ENCODE data around the gene TMEM178B. TPM values are rescaled to one million over a fixed set of nuclear protein-coding genes. Genes with fewer than 3 reads are reported as not detected.

TMEM178B gene
- total and polyA plus RNA-seq, 2 donors (not counting 1 experiment from before 2014, with no cell fraction given), result 0.28 to 0.96 TPM

DNA sequence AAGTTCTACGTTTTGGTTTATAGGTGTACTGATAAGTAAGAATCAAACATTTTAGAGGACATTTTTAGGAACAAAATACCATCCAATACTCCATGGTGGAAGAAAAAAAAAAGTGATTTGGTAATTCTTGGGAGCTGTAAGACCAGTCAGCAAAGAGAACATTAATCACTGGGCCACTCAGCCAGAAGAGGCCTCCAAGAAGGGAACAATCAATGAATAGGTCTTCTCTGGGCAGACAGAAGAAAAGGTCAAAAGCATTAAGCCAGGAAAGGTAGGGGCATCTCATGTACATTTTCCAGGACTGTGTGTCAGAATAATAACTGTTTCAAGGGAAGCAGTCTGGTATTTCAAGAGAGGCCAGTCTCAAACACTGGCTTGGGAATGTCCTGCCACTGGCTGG, 286.9 kb downstream of the TMEM178B start:
- no CpG with 5 or more reads among the region's 1 CpG for whole genome bisulfite sequencing (ENCODE audit: insufficient coverage)
- POLR2A ChIA-PET, result no interaction called here
- peaks cover 8% of the 10 kb centered on the region for H3K27me3 Mint-ChIP-seq
- H3K4me1 Mint-ChIP-seq, result no peaks in the 10 kb centered on the region
- no peaks in the 10 kb centered on the region for H3K36me3 ChIP-seq (replicated peaks in 1 of 2; ENCODE audit: control extremely low read depth in 1 of 2, control insufficient read depth in 1 of 2, extremely low read depth in 1 of 2, insufficient read depth in 2 of 2, low read length in 1 of 2)
- peaks cover 0 to 7% (median 0%) of the 10 kb centered on the region in 3 donors for H3K9me3 ChIP-seq (ENCODE audit: control extremely low read depth in 1 of 3, control insufficient read depth in 2 of 3, insufficient read depth in 1 of 3, low read length in 2 of 3)
- intact Hi-C loops (cut with micrococcal nuclease), result no loop called here
- H3K27ac ChIP-seq (ENCODE audit: low read length in 2 of 2), result no peak overlapping the region
- CTCF ChIA-PET, result no interaction called here
- no peak overlapping the region for H3K4me3 ChIP-seq (ENCODE audit: control extremely low read depth in 1 of 5, extremely low read depth in 1 of 5, insufficient read depth in 1 of 5, low read depth in 2 of 5, low read length in 4 of 5)
- no peaks in the 10 kb centered on the region for H3K4me1 ChIP-seq (ENCODE audit: control insufficient read depth in 2 of 2, insufficient read depth in 2 of 2, low read length in 2 of 2)
- no peak overlapping the region for H2AFZ ChIP-seq (ENCODE audit: insufficient read depth, low read depth, low read length, poor library complexity, severe bottlenecking)
- no peak overlapping the region for H3K4me2 ChIP-seq (replicated peaks; ENCODE audit: low read depth, low read length, poor library complexity, severe bottlenecking)
- no peak for TF ChIP-seq EZH2 (IDR thresholded peaks at IDR 0.05; ENCODE audit: borderline replicate concordance, insufficient read depth, low read depth, low read length, poor library complexity, severe bottlenecking)
- TF ChIP-seq, protein P1, sequence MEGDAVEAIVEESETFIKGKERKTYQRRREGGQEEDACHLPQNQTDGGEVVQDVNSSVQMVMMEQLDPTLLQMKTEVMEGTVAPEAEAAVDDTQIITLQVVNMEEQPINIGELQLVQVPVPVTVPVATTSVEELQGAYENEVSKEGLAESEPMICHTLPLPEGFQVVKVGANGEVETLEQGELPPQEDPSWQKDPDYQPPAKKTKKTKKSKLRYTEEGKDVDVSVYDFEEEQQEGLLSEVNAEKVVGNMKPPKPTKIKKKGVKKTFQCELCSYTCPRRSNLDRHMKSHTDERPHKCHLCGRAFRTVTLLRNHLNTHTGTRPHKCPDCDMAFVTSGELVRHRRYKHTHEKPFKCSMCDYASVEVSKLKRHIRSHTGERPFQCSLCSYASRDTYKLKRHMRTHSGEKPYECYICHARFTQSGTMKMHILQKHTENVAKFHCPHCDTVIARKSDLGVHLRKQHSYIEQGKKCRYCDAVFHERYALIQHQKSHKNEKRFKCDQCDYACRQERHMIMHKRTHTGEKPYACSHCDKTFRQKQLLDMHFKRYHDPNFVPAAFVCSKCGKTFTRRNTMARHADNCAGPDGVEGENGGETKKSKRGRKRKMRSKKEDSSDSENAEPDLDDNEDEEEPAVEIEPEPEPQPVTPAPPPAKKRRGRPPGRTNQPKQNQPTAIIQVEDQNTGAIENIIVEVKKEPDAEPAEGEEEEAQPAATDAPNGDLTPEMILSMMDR (IDR thresholded peaks at IDR 0.05), result no peak
- no peaks in the 10 kb centered on the region for H3K27me3 ChIP-seq (replicated peaks in 1 of 4; ENCODE audit: control extremely low read depth in 1 of 4, control insufficient read depth in 3 of 4, insufficient read depth in 4 of 4, low read length in 3 of 4)
- no peak overlapping the region for H3K9ac ChIP-seq (ENCODE audit: low read length)
- H3K79me2 ChIP-seq (ENCODE audit: control insufficient read depth, insufficient read depth, low read length), result no peaks in the 10 kb centered on the region
- no peak overlapping the region for H3K27ac Mint-ChIP-seq
- no peaks in the 10 kb centered on the region for H4K20me1 ChIP-seq (ENCODE audit: control insufficient read depth, insufficient read depth, low read length, poor library complexity, severe bottlenecking)
- no peak for ATAC-seq (ENCODE audit: low read depth)
- DNase-seq, result no peak
- no peaks in the 10 kb centered on the region for H3K9me3 Mint-ChIP-seq (ENCODE audit: insufficient read depth)
- no peak overlapping the region for H3K4me3 Mint-ChIP-seq

DNA sequence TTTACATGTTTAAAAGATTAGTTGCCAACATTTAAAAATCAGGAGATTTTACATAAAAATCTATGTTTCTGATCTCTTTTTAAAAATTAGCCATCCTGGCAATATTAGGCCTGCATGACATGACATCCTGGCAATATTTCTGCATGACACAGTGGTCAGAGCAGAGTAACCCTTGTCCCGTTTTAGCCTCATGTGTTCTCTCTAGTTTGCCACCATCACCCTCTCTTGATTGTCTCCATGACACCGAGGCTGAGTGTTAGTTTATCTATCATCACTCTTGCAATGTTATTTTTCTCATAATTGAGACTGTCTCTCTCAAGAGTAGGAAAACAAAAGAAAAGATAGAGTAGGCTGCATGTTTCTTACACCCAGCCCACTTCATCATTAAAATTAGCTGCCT, 287.6 kb downstream of the TMEM178B start:
- H3K4me3 Mint-ChIP-seq, result no peak overlapping the region

More for the DNA sequence above, 287.6 kb downstream of the TMEM178B start:
- no peaks in the 10 kb centered on the region for H3K4me1 ChIP-seq (ENCODE audit: control insufficient read depth in 2 of 2, insufficient read depth in 2 of 2, low read length in 2 of 2)
- H3K79me2 ChIP-seq (ENCODE audit: control insufficient read depth, insufficient read depth, low read length), result no peaks in the 10 kb centered on the region
- H3K27me3 ChIP-seq (replicated peaks in 1 of 4; ENCODE audit: control extremely low read depth in 1 of 4, control insufficient read depth in 3 of 4, insufficient read depth in 4 of 4, low read length in 3 of 4), result no peaks in the 10 kb centered on the region
- ATAC-seq (ENCODE audit: low read depth) (no peak), DNase-seq (no peak)
- POLR2A ChIA-PET, result no interaction called here
- Mint-ChIP-seq H3K9me3 (ENCODE audit: insufficient read depth) (no peaks in the 10 kb centered on the region), H3K27ac (no peak overlapping the region), H3K4me1 (no peaks in the 10 kb centered on the region), H3K27me3 (peaks cover 10% of the 10 kb centered on the region)
- no peak overlapping the region for H3K4me2 ChIP-seq (replicated peaks; ENCODE audit: low read depth, low read length, poor library complexity, severe bottlenecking)
- H3K9ac ChIP-seq (ENCODE audit: low read length), result no peak overlapping the region
- H3K27ac ChIP-seq (ENCODE audit: low read length in 2 of 2), result no peak overlapping the region
- WGBS (ENCODE audit: insufficient coverage), result 88% methylated on average over 1 of the region's 2 CpGs
- H4K20me1 ChIP-seq (ENCODE audit: control insufficient read depth, insufficient read depth, low read length, poor library complexity, severe bottlenecking), result no peaks in the 10 kb centered on the region
- intact Hi-C loops (cut with micrococcal nuclease), result no loop called here
- CTCF ChIA-PET, result no interaction called here
- no peak overlapping the region for H3K4me3 ChIP-seq (ENCODE audit: control extremely low read depth in 1 of 5, extremely low read depth in 1 of 5, insufficient read depth in 1 of 5, low read depth in 2 of 5, low read length in 4 of 5)
- no peaks in the 10 kb centered on the region for H3K36me3 ChIP-seq (replicated peaks in 1 of 2; ENCODE audit: control extremely low read depth in 1 of 2, control insufficient read depth in 1 of 2, extremely low read depth in 1 of 2, insufficient read depth in 2 of 2, low read length in 1 of 2)
- TF ChIP-seq, protein P1 (IDR thresholded peaks at IDR 0.05), result no peak
- TF ChIP-seq EZH2 (IDR thresholded peaks at IDR 0.05; ENCODE audit: borderline replicate concordance, insufficient read depth, low read depth, low read length, poor library complexity, severe bottlenecking), result no peak
- H3K9me3 ChIP-seq (ENCODE audit: control extremely low read depth in 1 of 3, control insufficient read depth in 2 of 3, insufficient read depth in 1 of 3, low read length in 2 of 3), result peaks cover 0 to 7% (median 0%) of the 10 kb centered on the region in 3 donors
- no peak overlapping the region for H2AFZ ChIP-seq (ENCODE audit: insufficient read depth, low read depth, low read length, poor library complexity, severe bottlenecking)

Data from B cell (primary cell).